HCT116 (cell line): ENCODE results near the gene PANK4. TPM values are rescaled to one million over a fixed set of nuclear protein-coding genes. Genes with fewer than 3 reads are reported as not detected.

Experiments used
- ATAC-seq: fragments of 200-7000 bp; cut with Tn5 transposase; 2 replicates; pipeline ENCODE4 v1.9.1; 2020; ENCODE audit warnings: mild to moderate bottlenecking, moderate library complexity
- BruUV-seq: library from RNA; stranded (reverse); fragments of 400-500 nt; replicated peaks from 2 replicates; lab custom pipeline; 2021; lab: Mats Ljungman, UMichigan
- CTCF ChIA-PET: fragments of 300-600 bp; sonication (Branson Sonifier 250); formaldehyde crosslinking; loops from one replicate; lab custom pipeline; 2021; ENCODE audit warnings: antibody characterized with exemption; lab: Charles Lee
- POLR2A ChIA-PET: fragments of 300-600, 350-600 bp; sonication (Branson Sonifier 250); formaldehyde crosslinking; loops from one replicate; lab custom pipeline; 2021; ENCODE audit warnings: antibody characterized with exemption; lab: Charles Lee
- RAD21 ChIA-PET, 2 experiments: fragments of 300-600 bp; sonication (Branson Sonifier 250); formaldehyde crosslinking; loops; one replicate each; lab custom pipeline; 2023; ENCODE audit warnings: low total read pairs in 2 of 2; ENCODE audit not compliant: uncharacterized antibody in 2 of 2, unreplicated experiment in 2 of 2, low non-redundant PET in 1 of 2; lab: Charles Lee
- DNase-seq: peaks from one replicate; pipeline ENCODE4 v3.0.0-alpha.2; 2010; ENCODE audit warnings: low read depth, low spot score
- H2AFZ ChIP-seq: fragments of 200-600 bp; shearing (Covaris generic), sonication (generic); 2 replicates; pipeline ENCODE4 v1.6.1; 2017; ENCODE audit warnings: low read depth, mixed run types, mixed read lengths, antibody characterized with exemption, low read length; ENCODE audit not compliant: poor library complexity, severe bottlenecking
- H3K27ac ChIP-seq: 2 replicates; pipeline ENCODE4 v1.5.1; 2012; ENCODE audit warnings: low read depth, low read length
- H3K27me3 ChIP-seq: fragments of 200-600 bp; sonication (generic); 2 replicates; pipeline ENCODE4 v1.6.1; 2016; ENCODE audit warnings: mixed run types, low read length, mixed read lengths; ENCODE audit not compliant: insufficient read depth
- H3K36me3 ChIP-seq, 2 experiments: fragments of 200-500 bp in 1 of 2; fragments of 200-600 bp in 1 of 2; sonication (Bioruptor generic) in 1 of 2; sonication (generic) in 1 of 2; 2 replicates each; pipeline versions ENCODE4 v1.5.1 to v1.6.1; 2014 to 2016; ENCODE audit warnings: low read length in 2 of 2, inconsistent platforms in 1 of 2, mixed read lengths in 1 of 2, mixed run types in 1 of 2; ENCODE audit not compliant: insufficient read depth in 2 of 2, control insufficient read depth in 1 of 2
- H3K4me1 ChIP-seq, 2 experiments: fragments of 200-600 bp in 1 of 2; sonication (generic) in 1 of 2; 2 replicates each; pipeline versions ENCODE4 v1.5.1 to v1.6.1; 2012 to 2017; ENCODE audit warnings: low read length in 2 of 2, inconsistent platforms in 1 of 2, mild to moderate bottlenecking in 1 of 2, mixed read lengths in 1 of 2, mixed run types in 1 of 2, moderate library complexity in 1 of 2; ENCODE audit not compliant: insufficient read depth in 2 of 2, control insufficient read depth in 1 of 2
- H3K4me2 ChIP-seq: fragments of 200-600 bp; sonication (generic); 2 replicates; pipeline ENCODE4 v1.6.1; 2017; ENCODE audit warnings: mixed run types, low read length, mixed read lengths
- H3K4me3 ChIP-seq, 2 experiments: fragments of 200-600 bp in 1 of 2; sonication (generic) in 1 of 2; replicated peaks in 1 of 2; 2 replicates each; pipeline ENCODE4 v1.5.1; 2011 to 2016; ENCODE audit warnings: low read length in 2 of 2, control low read depth in 1 of 2, low read depth in 1 of 2, mild to moderate bottlenecking in 1 of 2, mixed read lengths in 1 of 2, mixed run types in 1 of 2
- H3K79me2 ChIP-seq: fragments of 200-600 bp; sonication (generic); 2 replicates; pipeline ENCODE4 v1.6.1; 2017; ENCODE audit warnings: mild to moderate bottlenecking, mixed run types, low read length, moderate library complexity, mixed read lengths; ENCODE audit not compliant: insufficient read depth
- H3K9ac ChIP-seq: fragments of 200-600 bp; sonication (generic); 2 replicates; pipeline ENCODE4 v1.6.1; 2016; ENCODE audit warnings: low read length, mixed read lengths
- H3K9me2 ChIP-seq: fragments of 200-600 bp; sonication (generic), shearing (Covaris generic); 2 replicates; pipeline ENCODE4 v1.6.1; 2017; ENCODE audit warnings: mixed run types, mild to moderate bottlenecking, moderate library complexity; ENCODE audit not compliant: insufficient read depth
- H3K9me3 ChIP-seq, 2 experiments: fragments of 200-500 bp in 1 of 2; fragments of 200-600 bp in 1 of 2; sonication (Bioruptor generic) in 1 of 2; sonication (generic) in 1 of 2; 2 replicates each; pipeline ENCODE4 v1.6.1; 2014 to 2017; ENCODE audit warnings: low read length in 2 of 2, mixed read lengths in 2 of 2, inconsistent platforms in 1 of 2, low read depth in 1 of 2, mild to moderate bottlenecking in 1 of 2, mixed run types in 1 of 2, moderate library complexity in 1 of 2; ENCODE audit not compliant: control insufficient read depth in 1 of 2, insufficient read depth in 1 of 2
- H4K20me1 ChIP-seq: fragments of 200-600 bp; sonication (generic), shearing (Covaris generic); 2 replicates; pipeline ENCODE4 v1.6.1; 2017; ENCODE audit warnings: mixed run types, mild to moderate bottlenecking, moderate library complexity; ENCODE audit not compliant: insufficient read depth
- CTCF ChIP-seq, 3 experiments: fragments of 200-600 bp in 1 of 3; sonication (generic) in 1 of 3; IDR thresholded peaks in 2 of 3; conservative IDR thresholded peaks in 1 of 3; 2 replicates each; pipeline ENCODE4 v1.5.1; 2012 to 2017; ENCODE audit warnings: low read depth in 2 of 3, low read length in 2 of 3, antibody characterized with exemption in 1 of 3, borderline replicate concordance in 1 of 3, control low read depth in 1 of 3, mild to moderate bottlenecking in 1 of 3, mixed read lengths in 1 of 3, mixed run types in 1 of 3, moderate library complexity in 1 of 3; ENCODE audit not compliant: insufficient read depth in 1 of 3
- EGR1 ChIP-seq: IDR thresholded peaks from 2 replicates; pipeline ENCODE4 v1.6.1; 2012; ENCODE audit warnings: low read depth
- ELF1 ChIP-seq: IDR thresholded peaks from 2 replicates; pipeline ENCODE4 v1.6.1; 2012; ENCODE audit warnings: low read depth, borderline replicate concordance
- EZH2 ChIP-seq: fragments of 200-600 bp; sonication (generic); IDR thresholded peaks from 2 replicates; pipeline ENCODE4 v1.6.1; 2017; ENCODE audit warnings: antibody characterized with exemption, mixed run types
- EZH2phosphoT487 ChIP-seq: fragments of 200-600 bp; IDR thresholded peaks from 2 replicates; pipeline ENCODE4 v1.6.1; 2018; ENCODE audit warnings: antibody characterized with exemption, borderline replicate concordance
- JUND ChIP-seq: IDR thresholded peaks from 2 replicates; pipeline ENCODE4 v1.6.1; 2012
- RAD21 ChIP-seq: IDR thresholded peaks from 2 replicates; pipeline ENCODE4 v1.6.1; 2012; ENCODE audit warnings: low read depth, mild to moderate bottlenecking
- SP1 ChIP-seq: IDR thresholded peaks from 2 replicates; pipeline ENCODE4 v1.6.1; 2012; ENCODE audit warnings: low read depth
- SRF ChIP-seq: IDR thresholded peaks from 2 replicates; pipeline ENCODE4 v1.6.1; 2012; ENCODE audit warnings: low read depth
- YY1 ChIP-seq: IDR thresholded peaks from 2 replicates; pipeline ENCODE4 v1.6.1; 2011; ENCODE audit warnings: low read length, low read depth, moderate library complexity, mild to moderate bottlenecking; ENCODE audit not compliant: insufficient replicate concordance; ENCODE audit errors: extremely low read depth
- ZFX ChIP-seq: fragments of 450-650 bp; IDR thresholded peaks from 2 replicates; pipeline ENCODE4 v1.6.1; 2017
- intact Hi-C: fragments of 100-400 bp; cut with micrococcal nuclease; formaldehyde crosslinking; loops from 2 replicates; pipeline ENCODE4 v1.10.0; 2022
- total RNA-seq: library from RNA; stranded (reverse); gene quantifications from one replicate; pipeline ENCODE4 v1.2.1, GENCODE V29; 2021; ENCODE audit not compliant: unreplicated experiment
- TF ChIP-seq, protein P1 (sequence below): IDR thresholded peaks from 2 replicates; pipeline ENCODE4 v1.6.1; 2012

Gene PANK4
- total RNA-seq, 1 experiment from 2014 or later: 38.5 TPM

GRCh38 chr1:2523191-2523890 lies 3.1 kb downstream of the PANK4 start:
- RAD21 ChIA-PET: no interaction called here
- H3K36me3 ChIP-seq: peaks cover 8 to 12% of the 10 kb centered on the region in 2 experiments; a peak in 3 of 4 replicates
- no peaks in the 10 kb centered on the region for H3K9me2 ChIP-seq
- H3K9me3 ChIP-seq: no peaks in the 10 kb centered on the region
- peaks cover 15 to 20% of the 10 kb centered on the region in 2 experiments; a peak in 3 of 4 replicates for H3K4me1 ChIP-seq
- H2AFZ ChIP-seq: no peak overlapping the region
- POLR2A ChIA-PET: no interaction called here
- no peak overlapping the region for H3K9ac ChIP-seq
- no peak overlapping the region for H3K4me3 ChIP-seq
- peaks cover 8% of the 10 kb centered on the region; the same call in 1 of the 2 replicates for H4K20me1 ChIP-seq
- peaks cover 50% of the 10 kb centered on the region for H3K79me2 ChIP-seq
- TF ChIP-seq YY1 (no peak), EZH2 (no peak), SRF (no peak), ZFX (no peak), SP1 (no peak), EGR1 (no peak), RAD21 (no peak), CTCF (IDR thresholded peaks at IDR 0.05 in 2 of 3, conservative IDR thresholded peaks at IDR 0.05 in 1 of 3; ENCODE audit: borderline replicate concordance in 1 of 3, insufficient read depth in 1 of 3, low read depth in 2 of 3, low read length in 2 of 3) (no peak), JUND (no peak), EZH2phosphoT487 (no peak), ELF1 (no peak)
- TF ChIP-seq, protein P1, sequence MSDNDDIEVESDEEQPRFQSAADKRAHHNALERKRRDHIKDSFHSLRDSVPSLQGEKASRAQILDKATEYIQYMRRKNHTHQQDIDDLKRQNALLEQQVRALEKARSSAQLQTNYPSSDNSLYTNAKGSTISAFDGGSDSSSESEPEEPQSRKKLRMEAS: no peak
- no peak overlapping the region for H3K27ac ChIP-seq
- ATAC-seq: no peak
- intact Hi-C loops: no loop called here
- no peak for DNase-seq
- H3K27me3 ChIP-seq: no peaks in the 10 kb centered on the region
- CTCF ChIA-PET: no interaction called here
- no TSS peak for BruUV-seq
- H3K4me2 ChIP-seq: no peak overlapping the region
